AG04450 (cell line): ENCODE results near the gene C11orf24. TPM values are rescaled to one million over a fixed set of nuclear protein-coding genes. Genes with fewer than 3 reads are reported as not detected.

Experiments
- CTCF ChIA-PET: fragments of 300-600, 350-600 bp; formaldehyde crosslinking; extraction: SDS; loops from one replicate; lab custom pipeline; 2022; ENCODE audit warnings: antibody characterized with exemption, inconsistent platforms; lab: Charles Lee
- POLR2A ChIA-PET: fragments of 350-600 bp; formaldehyde crosslinking; extraction: SDS; loops from one replicate; lab custom pipeline; 2021; ENCODE audit warnings: antibody characterized with exemption, inconsistent platforms; lab: Yijun Ruan, JAX
- DNase-seq: peaks from one replicate; pipeline ENCODE4 v3.0.0-alpha.2; 2011; ENCODE audit warnings: low read depth, low spot score
- H3K27ac ChIP-seq: one replicate; pipeline ENCODE4 v1.5.1; 2012; ENCODE audit warnings: low read depth, low read length, control low read depth
- H3K27me3 ChIP-seq: one replicate; pipeline ENCODE4 v1.6.0; 2012; ENCODE audit warnings: low read length; ENCODE audit not compliant: control insufficient read depth, insufficient read depth
- H3K4me3 ChIP-seq: 2 replicates; pipeline ENCODE4 v1.5.1; 2011; ENCODE audit warnings: mild to moderate bottlenecking, low read depth, low read length, control low read depth
- H3K9me3 ChIP-seq: 2 replicates; pipeline ENCODE4 v1.5.1; 2012; ENCODE audit warnings: low read length; ENCODE audit not compliant: control insufficient read depth, insufficient read depth
- CTCF ChIP-seq: IDR thresholded peaks from 2 replicates; pipeline ENCODE4 v1.5.1; 2011; ENCODE audit warnings: low read depth, low read length, control low read depth, inconsistent platforms
- polyA plus RNA-seq: library from polyadenylated mRNA; depleted of rRNA; stranded (reverse); fragments of >200 nt; gene quantifications from 2 replicates; pipeline ENCODE4 v1.2.3, GENCODE V29; 2011

C11orf24 gene
- polyA plus RNA-seq, 1 experiment = 39.1 TPM

- no peak overlapping the region for H3K27ac ChIP-seq
- H3K4me3 ChIP-seq = no peak overlapping the region
- POLR2A ChIA-PET = no interaction called here
- no peaks in the 10 kb centered on the region for H3K9me3 ChIP-seq
- no peaks in the 10 kb centered on the region for H3K27me3 ChIP-seq
- CTCF ChIA-PET = interaction anchor here (1.0 kb wide), 1 partner anchor 8 kb away, joined by 5 read pairs; no protein-coding TSS in a partner anchor
- TF ChIP-seq CTCF = no peak
- DNase-seq = no peak
Measured at GRCh38 chr11:68264741-68265540, 6.8 kb downstream of the C11orf24 start.

GRCh38 chr11:68264244-68264643, 7.5 kb downstream of the C11orf24 start:
- POLR2A ChIA-PET = no interaction called here
- TF ChIP-seq CTCF = no peak
- Histone ChIP-seq H3K27ac (no peak overlapping the region), H3K27me3 (no peaks in the 10 kb centered on the region), H3K4me3 (no peak overlapping the region), H3K9me3 (no peaks in the 10 kb centered on the region)
- DNase-seq = no peak
- CTCF ChIA-PET = no interaction called here

- no peak for DNase-seq
- CTCF ChIA-PET = no interaction called here
- POLR2A ChIA-PET = no interaction called here
- no peaks in the 10 kb centered on the region for H3K27me3 ChIP-seq
- no peak overlapping the region for H3K4me3 ChIP-seq
- H3K9me3 ChIP-seq = no peaks in the 10 kb centered on the region
- TF ChIP-seq CTCF = no peak
- H3K27ac ChIP-seq = no peak overlapping the region
Measured at GRCh38 chr11:68263444-68264035, 8.2 kb downstream of the C11orf24 start.

- POLR2A ChIA-PET = no interaction called here
Measured at GRCh38 chr11:68262544-68262827, 9.3 kb downstream of the C11orf24 start.

More at GRCh38 chr11:68262544-68262827, 9.3 kb downstream of the C11orf24 start:
- no peak overlapping the region for H3K27ac ChIP-seq
- TF ChIP-seq CTCF = no peak
- CTCF ChIA-PET = no interaction called here
- no peak overlapping the region for H3K4me3 ChIP-seq
- no peak for DNase-seq
- H3K9me3 ChIP-seq = no peaks in the 10 kb centered on the region
- H3K27me3 ChIP-seq = no peaks in the 10 kb centered on the region
